PC-9 (cell line): ENCODE data around the gene FCER2.

Source experiments
- EZH2 ChIP-seq: fragments of 200-600 bp; sonication (generic); IDR thresholded peaks from 2 replicates; pipeline ENCODE4 v1.8.0; 2017; ENCODE audit warnings: antibody characterized with exemption, low read depth
- TF ChIP-seq, protein P1 (sequence below): fragments of 200-600 bp; sonication (generic); conservative IDR thresholded peaks from 2 replicates; pipeline ENCODE4 v1.6.1; 2017; ENCODE audit warnings: mixed run types, antibody characterized with exemption, mild to moderate bottlenecking, moderate library complexity

DNA sequence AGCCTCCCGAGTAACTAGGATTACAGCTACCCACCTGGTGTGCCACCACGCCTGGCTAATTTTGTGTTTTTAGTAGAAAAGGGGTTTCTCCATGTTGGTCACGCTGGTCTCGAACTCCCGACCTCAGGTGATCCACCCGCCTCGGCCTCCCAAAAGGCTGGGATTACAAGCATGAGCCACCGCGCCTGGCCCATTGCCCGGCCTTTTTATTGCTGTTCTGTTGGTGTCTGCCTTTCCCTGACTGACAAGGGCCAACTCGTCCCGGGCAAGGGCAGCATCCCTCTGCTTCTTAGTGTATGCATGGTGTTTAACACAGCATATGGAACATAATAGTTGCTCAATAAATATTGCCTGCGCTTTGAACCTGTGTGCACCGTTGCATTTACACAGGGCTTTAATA lies 39.3 kb downstream of the FCER2 start:
- TF ChIP-seq, protein P1, sequence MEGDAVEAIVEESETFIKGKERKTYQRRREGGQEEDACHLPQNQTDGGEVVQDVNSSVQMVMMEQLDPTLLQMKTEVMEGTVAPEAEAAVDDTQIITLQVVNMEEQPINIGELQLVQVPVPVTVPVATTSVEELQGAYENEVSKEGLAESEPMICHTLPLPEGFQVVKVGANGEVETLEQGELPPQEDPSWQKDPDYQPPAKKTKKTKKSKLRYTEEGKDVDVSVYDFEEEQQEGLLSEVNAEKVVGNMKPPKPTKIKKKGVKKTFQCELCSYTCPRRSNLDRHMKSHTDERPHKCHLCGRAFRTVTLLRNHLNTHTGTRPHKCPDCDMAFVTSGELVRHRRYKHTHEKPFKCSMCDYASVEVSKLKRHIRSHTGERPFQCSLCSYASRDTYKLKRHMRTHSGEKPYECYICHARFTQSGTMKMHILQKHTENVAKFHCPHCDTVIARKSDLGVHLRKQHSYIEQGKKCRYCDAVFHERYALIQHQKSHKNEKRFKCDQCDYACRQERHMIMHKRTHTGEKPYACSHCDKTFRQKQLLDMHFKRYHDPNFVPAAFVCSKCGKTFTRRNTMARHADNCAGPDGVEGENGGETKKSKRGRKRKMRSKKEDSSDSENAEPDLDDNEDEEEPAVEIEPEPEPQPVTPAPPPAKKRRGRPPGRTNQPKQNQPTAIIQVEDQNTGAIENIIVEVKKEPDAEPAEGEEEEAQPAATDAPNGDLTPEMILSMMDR, result no peak
- no peak for TF ChIP-seq EZH2
